A673 (cell line): ENCODE results near the gene IPO13. TPM values are rescaled to one million over a fixed set of nuclear protein-coding genes. Genes with fewer than 3 reads are reported as not detected.

Experiments used
- BruUV-seq: library from RNA; stranded (reverse); fragments of 400-500 nt; replicated peaks from 2 replicates; lab custom pipeline; 2021; lab: Mats Ljungman, UMichigan
- CTCF ChIA-PET: fragments of 300-600 bp; sonication (Branson Sonifier 250); formaldehyde crosslinking; loops from one replicate; lab custom pipeline; 2022; ENCODE audit warnings: antibody characterized with exemption; lab: Charles Lee
- POLR2A ChIA-PET: fragments of 300-600 bp; sonication (Branson Sonifier 250); formaldehyde crosslinking; loops from one replicate; lab custom pipeline; 2022; ENCODE audit warnings: antibody characterized with exemption; ENCODE audit not compliant: low non-redundant PET; lab: Charles Lee
- DNase-seq: peaks from one replicate; pipeline ENCODE4 v3.0.0-alpha.2; 2015; ENCODE audit warnings: low spot score
- H3K27ac ChIP-seq: fragments of 200-600 bp; sonication (generic); 2 replicates; pipeline ENCODE4 v1.5.1; 2016; ENCODE audit warnings: mixed run types, low read depth, mild to moderate bottlenecking, mixed read lengths, antibody characterized with exemption, low read length; ENCODE audit not compliant: poor library complexity, severe bottlenecking
- H3K27me3 ChIP-seq: fragments of 200-600 bp; sonication (generic); replicated peaks from 2 replicates; pipeline ENCODE4 v1.6.1; 2017; ENCODE audit warnings: mixed run types, low read depth, mild to moderate bottlenecking, mixed read lengths, antibody characterized with exemption, low read length; ENCODE audit not compliant: insufficient read depth, poor library complexity
- H3K36me3 ChIP-seq: fragments of 200-600 bp; sonication (generic); 2 replicates; pipeline ENCODE4 v1.6.1; 2016; ENCODE audit warnings: mixed run types, mild to moderate bottlenecking, mixed read lengths, antibody characterized with exemption, low read length; ENCODE audit not compliant: insufficient read depth, poor library complexity, severe bottlenecking
- H3K4me1 ChIP-seq: fragments of 200-600 bp; sonication (generic); 2 replicates; pipeline ENCODE4 v1.6.1; 2017; ENCODE audit warnings: mixed run types, mild to moderate bottlenecking, mixed read lengths, antibody characterized with exemption, low read length; ENCODE audit not compliant: insufficient read depth, poor library complexity, severe bottlenecking
- H3K4me3 ChIP-seq: fragments of 200-600 bp; sonication (generic); 2 replicates; pipeline ENCODE4 v1.5.1; 2016; ENCODE audit warnings: low read depth, mixed run types, mild to moderate bottlenecking, mixed read lengths, low read length; ENCODE audit not compliant: poor library complexity, severe bottlenecking
- H3K9me3 ChIP-seq: fragments of 200-600 bp; sonication (generic); 2 replicates; pipeline ENCODE4 v1.6.1; 2016; ENCODE audit warnings: mixed run types, low read depth, mild to moderate bottlenecking, mixed read lengths, antibody characterized with exemption, low read length; ENCODE audit not compliant: poor library complexity, severe bottlenecking
- EZH2 ChIP-seq: fragments of 200-600 bp; sonication (generic); IDR thresholded peaks from 2 replicates; pipeline ENCODE4 v1.6.1; 2017; ENCODE audit warnings: borderline replicate concordance, low read depth, mild to moderate bottlenecking, mixed read lengths, antibody characterized with exemption, low read length; ENCODE audit not compliant: poor library complexity, severe bottlenecking
- intact Hi-C: fragments of 100-400 bp; cut with micrococcal nuclease; formaldehyde crosslinking; loops from one replicate; pipeline ENCODE4 v1.10.0; 2022; ENCODE audit not compliant: unreplicated experiment
- total RNA-seq: library from RNA; stranded (reverse); gene quantifications from 2 replicates; pipeline ENCODE4 v1.2.3, GENCODE V29; 2021
- TF ChIP-seq, protein P1 (sequence below): fragments of 300-800, 200-600 bp; sonication (generic); conservative IDR thresholded peaks from 2 replicates; pipeline ENCODE4 v1.5.1; 2017; ENCODE audit warnings: low read depth, mild to moderate bottlenecking, antibody characterized with exemption, low read length, moderate library complexity, mixed read lengths

IPO13 gene
- total RNA-seq, 1 experiment from 2014 or later: 53.4 TPM

DNA sequence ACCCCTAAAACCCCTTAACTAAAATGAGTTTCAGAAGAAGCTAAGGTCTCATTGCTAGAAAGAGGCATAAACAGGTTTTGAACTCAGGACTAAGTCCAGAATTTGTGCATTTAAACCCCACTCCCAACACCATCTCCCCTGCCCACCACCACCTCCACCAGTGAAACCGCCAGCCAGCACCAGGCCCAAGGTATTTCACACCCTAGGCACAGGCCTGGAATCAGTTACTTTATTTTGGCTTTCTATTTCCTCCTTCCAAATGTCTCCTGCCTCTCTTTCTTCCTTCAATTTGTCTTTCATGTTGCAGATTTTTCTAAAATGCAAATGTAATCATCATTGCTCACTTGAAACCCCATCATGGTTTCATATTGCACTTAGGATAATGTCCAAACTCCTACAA is 1.9 kb upstream of the IPO13 start:
- Histone ChIP-seq H3K27ac (no peak overlapping the region), H3K4me3 (peak overlapping the region; percentile 19), H3K27me3 (no peaks in the 10 kb centered on the region), H3K9me3 (no peaks in the 10 kb centered on the region), H3K36me3 (no peaks in the 10 kb centered on the region), H3K4me1 (peaks cover 19% of the 10 kb centered on the region)
- no peak for DNase-seq
- no TSS peak for BruUV-seq
- intact Hi-C loops: no loop called here
- POLR2A ChIA-PET: no interaction called here
- no peak for TF ChIP-seq EZH2
- TF ChIP-seq, protein P1, sequence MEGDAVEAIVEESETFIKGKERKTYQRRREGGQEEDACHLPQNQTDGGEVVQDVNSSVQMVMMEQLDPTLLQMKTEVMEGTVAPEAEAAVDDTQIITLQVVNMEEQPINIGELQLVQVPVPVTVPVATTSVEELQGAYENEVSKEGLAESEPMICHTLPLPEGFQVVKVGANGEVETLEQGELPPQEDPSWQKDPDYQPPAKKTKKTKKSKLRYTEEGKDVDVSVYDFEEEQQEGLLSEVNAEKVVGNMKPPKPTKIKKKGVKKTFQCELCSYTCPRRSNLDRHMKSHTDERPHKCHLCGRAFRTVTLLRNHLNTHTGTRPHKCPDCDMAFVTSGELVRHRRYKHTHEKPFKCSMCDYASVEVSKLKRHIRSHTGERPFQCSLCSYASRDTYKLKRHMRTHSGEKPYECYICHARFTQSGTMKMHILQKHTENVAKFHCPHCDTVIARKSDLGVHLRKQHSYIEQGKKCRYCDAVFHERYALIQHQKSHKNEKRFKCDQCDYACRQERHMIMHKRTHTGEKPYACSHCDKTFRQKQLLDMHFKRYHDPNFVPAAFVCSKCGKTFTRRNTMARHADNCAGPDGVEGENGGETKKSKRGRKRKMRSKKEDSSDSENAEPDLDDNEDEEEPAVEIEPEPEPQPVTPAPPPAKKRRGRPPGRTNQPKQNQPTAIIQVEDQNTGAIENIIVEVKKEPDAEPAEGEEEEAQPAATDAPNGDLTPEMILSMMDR: no peak
- CTCF ChIA-PET: interaction anchor here (0.9 kb wide), 1 partner anchor 10 kb away, joined by 3 read pairs; no protein-coding TSS in a partner anchor

DNA sequence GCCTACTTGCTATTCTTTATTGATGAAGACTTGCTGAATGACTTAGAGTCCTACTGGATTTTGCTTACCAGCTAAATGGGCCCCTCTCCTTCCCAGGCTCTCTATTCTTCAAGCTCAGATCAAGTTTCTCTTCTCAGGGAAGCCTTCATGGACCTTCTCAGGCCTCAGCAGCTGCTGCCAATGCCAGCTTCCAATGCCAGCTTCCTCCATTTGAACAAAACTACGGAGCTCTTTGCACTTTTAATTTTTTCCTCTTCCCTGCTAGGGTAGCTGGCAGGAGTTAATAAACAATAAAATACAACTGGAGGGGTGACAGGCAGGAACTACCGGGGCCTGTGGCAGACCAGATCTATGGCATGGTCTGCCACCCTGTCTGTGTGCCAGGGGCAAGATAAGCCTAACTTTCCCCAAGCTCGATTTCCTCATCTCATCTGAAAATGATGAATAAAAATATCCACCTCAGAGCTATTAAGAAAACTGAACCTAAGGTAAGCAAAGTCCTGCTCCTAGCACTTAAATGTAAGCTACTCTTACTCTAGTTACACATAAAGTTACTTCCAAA is 995 bp upstream of the IPO13 start:
- CTCF ChIA-PET: interaction anchor here (0.7 kb wide), 1 partner anchor 11 kb away, joined by 4 read pairs; no protein-coding TSS in a partner anchor
- intact Hi-C loops: no loop called here
- H3K4me1 ChIP-seq: peaks cover 19% of the 10 kb centered on the region
- DNase-seq: no peak
- TSS peak; percentile 72 for BruUV-seq
- peak overlapping the region; percentile 92 for H3K4me3 ChIP-seq
- H3K27ac ChIP-seq: peak overlapping the region; percentile 99
- H3K36me3 ChIP-seq: no peaks in the 10 kb centered on the region
- H3K27me3 ChIP-seq: no peaks in the 10 kb centered on the region
- TF ChIP-seq, protein P1: no peak
- no peak for TF ChIP-seq EZH2
- POLR2A ChIA-PET: no interaction called here
- H3K9me3 ChIP-seq: no peaks in the 10 kb centered on the region

GRCh38 chr1:43947061-43947873 is 517 bp downstream of the IPO13 start:
- TSS peak; percentile 22 for BruUV-seq
- no peaks in the 10 kb centered on the region for H3K9me3 ChIP-seq
- intact Hi-C loops: no loop called here
- ChIA-PET CTCF (interaction anchor here (0.5 to 1.4 kb wide), 4 partner anchors 181 to 1026 kb away, joined by 3 to 10 read pairs (median 6); no protein-coding TSS in a partner anchor), POLR2A (no interaction called here)
- DNase-seq: no peak
- H3K4me1 ChIP-seq: peaks cover 19% of the 10 kb centered on the region
- no peaks in the 10 kb centered on the region for H3K27me3 ChIP-seq
- no peak for TF ChIP-seq EZH2
- TF ChIP-seq, protein P1: no peak
- H3K4me3 ChIP-seq: peak overlapping the region; percentile 92
- peak overlapping the region; percentile 99 for H3K27ac ChIP-seq
- no peaks in the 10 kb centered on the region for H3K36me3 ChIP-seq
